Upper lobe of left lung (tissue), 6 donors: Measurements from ENCODE around the gene DGKQ. TPM values are rescaled to one million over a fixed set of nuclear protein-coding genes. Genes with fewer than 3 reads are reported as not detected.

Experiments used
- ATAC-seq, 2 donors: fragments of 200-7000 bp; cut with Tn5 transposase; one replicate each; pipeline ENCODE4 v1.9.1; 2022; ENCODE audit warnings: mild to moderate bottlenecking in 2 of 2, moderate library complexity in 2 of 2; ENCODE audit not compliant: low FRiP score in 2 of 2
- DNase-seq, 2 donors: peaks; one replicate each; pipeline ENCODE4 v3.0.0-alpha.2; 2019 to 2020
- H3K27ac ChIP-seq, 4 donors: fragments of 200-600 bp; sonication (generic); one replicate each; pipeline ENCODE4 v1.5.1; 2016 to 2019
- H3K27me3 ChIP-seq, 4 donors: fragments of 200-600 bp; sonication (generic); one replicate each; pipeline ENCODE4 v1.5.1; 2017 to 2019
- H3K36me3 ChIP-seq, 4 donors: fragments of 200-600 bp; sonication (generic); one replicate each; pipeline ENCODE4 v1.5.1; 2016 to 2019
- H3K4me1 ChIP-seq, 4 donors: fragments of 200-600 bp; sonication (generic); one replicate each; pipeline ENCODE4 v1.5.1; 2018 to 2019
- H3K4me3 ChIP-seq, 4 donors: fragments of 200-600 bp; sonication (generic); one replicate each; pipeline ENCODE4 v1.5.1; 2017 to 2019; ENCODE audit warnings: mild to moderate bottlenecking in 2 of 4, moderate library complexity in 1 of 4
- H3K9me3 ChIP-seq, 4 donors: fragments of 200-600 bp; sonication (generic); one replicate each; pipeline ENCODE4 v1.5.1; 2018 to 2019
- EP300 ChIP-seq, 4 donors: sonication (generic); formaldehyde crosslinking; IDR thresholded peaks; one replicate each; pipeline ENCODE4 v1.5.1; 2017; ENCODE audit warnings: antibody characterized with exemption in 4 of 4, control low read depth in 2 of 4
- POLR2A ChIP-seq, 4 donors: fragments of 450-650 bp; IDR thresholded peaks; one replicate each; pipeline ENCODE4 v1.5.1; 2016 to 2017; ENCODE audit warnings: antibody characterized with exemption in 4 of 4, mild to moderate bottlenecking in 2 of 4
- POLR2AphosphoS5 ChIP-seq, 2 donors: sonication (generic); formaldehyde crosslinking; IDR thresholded peaks; one replicate each; pipeline ENCODE4 v1.5.1; 2017; ENCODE audit warnings: antibody characterized with exemption in 2 of 2
- WGBS, 2 donors: methylation state at CpG; one replicate each; pipeline ENCODE4 v1.1.5; 2017 to 2018; 5-methylcytosine and 5-hydroxymethylcytosine counted together
- total RNA-seq, 6 donors: library from RNA; depleted of rRNA in 4 of 6; stranded (reverse); fragments of >200 nt in 4 of 6; gene quantifications; one replicate each; pipeline versions ENCODE4 v1.1.0 to v1.2.1, GENCODE V29; 2016 to 2021
- TF ChIP-seq, protein P1 (sequence below), 6 experiments: fragments of 450-650 bp in 4 of 6; fragments of 200-600 bp in 2 of 6; sonication (generic) in 2 of 6; IDR thresholded peaks; one replicate each; pipeline ENCODE4 v1.5.1; 2016 to 2019; ENCODE audit warnings: antibody characterized with exemption in 6 of 6
- donor health status: DM: no; HTN: no; CAD: no; lungs with moderate emphysema.
- donor health status: DM: no; HTN: yes; CAD: no; lungs with severe emphysema.

Gene DGKQ
- total RNA-seq, 6 donors from 2014 or later: 10.7 to 36.7 (median 17.5) TPM

- TF ChIP-seq EP300 (IDR thresholded peaks at IDR 0.05) (no peak), POLR2A (IDR thresholded peaks at IDR 0.05) (peak in 2 of 4 donors; percentile 30 to 68), POLR2AphosphoS5 (IDR thresholded peaks at IDR 0.05) (no peak)
- TF ChIP-seq, protein P1, sequence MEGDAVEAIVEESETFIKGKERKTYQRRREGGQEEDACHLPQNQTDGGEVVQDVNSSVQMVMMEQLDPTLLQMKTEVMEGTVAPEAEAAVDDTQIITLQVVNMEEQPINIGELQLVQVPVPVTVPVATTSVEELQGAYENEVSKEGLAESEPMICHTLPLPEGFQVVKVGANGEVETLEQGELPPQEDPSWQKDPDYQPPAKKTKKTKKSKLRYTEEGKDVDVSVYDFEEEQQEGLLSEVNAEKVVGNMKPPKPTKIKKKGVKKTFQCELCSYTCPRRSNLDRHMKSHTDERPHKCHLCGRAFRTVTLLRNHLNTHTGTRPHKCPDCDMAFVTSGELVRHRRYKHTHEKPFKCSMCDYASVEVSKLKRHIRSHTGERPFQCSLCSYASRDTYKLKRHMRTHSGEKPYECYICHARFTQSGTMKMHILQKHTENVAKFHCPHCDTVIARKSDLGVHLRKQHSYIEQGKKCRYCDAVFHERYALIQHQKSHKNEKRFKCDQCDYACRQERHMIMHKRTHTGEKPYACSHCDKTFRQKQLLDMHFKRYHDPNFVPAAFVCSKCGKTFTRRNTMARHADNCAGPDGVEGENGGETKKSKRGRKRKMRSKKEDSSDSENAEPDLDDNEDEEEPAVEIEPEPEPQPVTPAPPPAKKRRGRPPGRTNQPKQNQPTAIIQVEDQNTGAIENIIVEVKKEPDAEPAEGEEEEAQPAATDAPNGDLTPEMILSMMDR (IDR thresholded peaks at IDR 0.05): peak in 5 of 6 experiments; percentile 37 to 65 (median 55)
- WGBS, 2 donors: 5% methylated on average over 6 of the region's 69 CpGs; no CpG with 5 or more reads in 1 of the 2 donors
Measured at GRCh38 chr4:986879-987623, 13.7 kb upstream of the DGKQ start, which contains the start of gene IDUA. TSS of gene IDUA (plus strand) at chr4:987044. CDS start at chr4:987085, 41 bp downstream.

DNA sequence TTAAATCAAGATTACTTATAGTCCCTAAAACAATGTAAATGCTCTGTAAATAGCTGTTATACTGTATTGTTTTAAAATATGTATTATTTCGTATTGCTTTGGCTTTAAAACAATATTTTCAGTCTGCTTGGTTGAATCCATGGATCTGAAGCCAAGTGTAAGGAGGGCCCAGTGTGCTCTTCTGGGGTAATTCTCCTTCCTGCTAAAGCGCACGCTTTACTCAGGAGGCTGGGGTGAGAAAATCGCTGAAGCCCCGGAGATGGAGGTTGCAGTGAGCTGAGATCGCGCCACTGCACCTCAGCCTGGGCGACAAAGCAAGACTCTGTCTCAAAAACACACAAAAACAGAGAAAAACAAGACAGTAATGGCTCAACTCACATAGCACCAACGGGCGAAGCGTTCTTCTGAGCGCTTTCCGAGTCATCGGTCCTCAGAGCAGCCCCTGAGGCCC is 13.1 kb upstream of the DGKQ start:
- Histone ChIP-seq H3K4me3 (peak overlapping the region; percentile 63 to 94 (median 75)), H3K9me3 (no peaks in the 10 kb centered on the region), H3K4me1 (peaks cover 20 to 37% (median 29%) of the 10 kb centered on the region in 4 donors), H3K36me3 (peaks cover 0 to 18% (median 9%) of the 10 kb centered on the region in 4 donors), H3K27ac (peak overlapping the region; percentile 58 to 77 (median 70)), H3K27me3 (no peaks in the 10 kb centered on the region)
- TF ChIP-seq, protein P1 (IDR thresholded peaks at IDR 0.05): no peak
- TF ChIP-seq EP300 (IDR thresholded peaks at IDR 0.05) (no peak), POLR2AphosphoS5 (IDR thresholded peaks at IDR 0.05) (no peak), POLR2A (IDR thresholded peaks at IDR 0.05) (peak in 1 of 4 donors; percentile 21)
- 1 to 2% methylated on average over 11 to 14 of the region's 14 CpGs for WGBS, 2 donors
- ATAC-seq (peak in 1 of 2 donors; percentile 22), DNase-seq (no peak)

More at GRCh38 chr4:986879-987623, 13.7 kb upstream of the DGKQ start, which contains the start of gene IDUA:
- peak; percentile 80 to 94 for ATAC-seq
- peaks cover 20 to 37% (median 30%) of the 10 kb centered on the region in 4 donors for H3K4me1 ChIP-seq
- H3K9me3 ChIP-seq: no peaks in the 10 kb centered on the region
- DNase-seq: peak; percentile 87 to 98
- no peaks in the 10 kb centered on the region for H3K27me3 ChIP-seq
- H3K4me3 ChIP-seq: peak within 1 kb of the TSS; percentile 63 to 94 (median 75)
- peaks cover 0 to 18% (median 9%) of the 10 kb centered on the region in 4 donors for H3K36me3 ChIP-seq
- peak within 1 kb of the TSS; percentile 58 to 77 (median 70) for H3K27ac ChIP-seq

DNA sequence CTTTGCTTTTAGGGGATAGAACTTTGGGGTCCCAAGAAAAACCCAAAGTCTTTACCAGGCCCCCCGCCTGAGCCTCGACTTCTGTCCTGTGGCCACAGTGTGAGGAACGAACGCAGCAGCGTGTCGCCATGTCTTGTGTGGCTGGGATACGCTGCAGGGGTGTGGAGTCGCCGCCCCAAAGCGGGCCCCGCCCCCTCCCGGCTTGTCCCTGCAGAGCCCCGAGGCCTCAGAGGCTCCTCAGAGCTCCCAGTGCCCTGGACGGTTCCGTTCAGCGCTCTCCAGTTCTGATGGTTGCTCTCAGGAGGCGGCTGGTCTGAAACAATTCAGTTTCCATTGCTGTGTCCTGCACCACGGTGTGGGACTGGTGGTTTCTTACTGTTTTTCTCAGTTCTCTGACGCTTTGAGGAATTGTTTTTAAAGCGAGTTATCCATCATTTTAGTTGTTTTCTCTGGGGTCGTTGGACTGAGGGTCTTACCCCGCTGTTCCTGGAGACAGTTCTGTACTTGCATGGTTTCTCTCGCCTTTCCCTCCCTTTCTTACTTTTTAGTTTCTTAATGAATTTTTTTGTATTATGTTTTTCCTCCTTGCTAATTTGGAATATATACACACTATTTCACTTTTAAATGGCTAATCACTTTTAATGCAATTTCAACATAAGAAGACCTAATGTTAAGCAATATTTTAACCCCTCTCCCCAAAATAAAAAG is 11.9 kb upstream of the DGKQ start:
- TF ChIP-seq, protein P1 (IDR thresholded peaks at IDR 0.05): no peak
- peak in 1 of 4 donors; percentile 51 for TF ChIP-seq POLR2A (IDR thresholded peaks at IDR 0.05)
- Histone ChIP-seq H3K27me3 (no peaks in the 10 kb centered on the region), H3K4me1 (peaks cover 20 to 37% (median 29%) of the 10 kb centered on the region in 4 donors), H3K4me3 (peak overlapping the region in 3 of 4 donors; percentile 24 to 39 (median 37)), H3K9me3 (no peaks in the 10 kb centered on the region), H3K27ac (no peak overlapping the region), H3K36me3 (peaks cover 0 to 11% (median 5%) of the 10 kb centered on the region in 4 donors)
- 56 to 59% methylated on average over 17 to 18 of the region's 23 CpGs for WGBS, 2 donors
- peak; percentile 76 to 87 for ATAC-seq
- peak; percentile 89 to 96 for DNase-seq

- Histone ChIP-seq H3K27me3 (no peaks in the 10 kb centered on the region), H3K4me1 (peaks cover 23 to 40% (median 31%) of the 10 kb centered on the region in 4 donors), H3K27ac (no peak overlapping the region), H3K4me3 (peak overlapping the region in 3 of 4 donors; percentile 24 to 39 (median 37)), H3K36me3 (peaks cover 0 to 3% (median under 1%) of the 10 kb centered on the region in 4 donors), H3K9me3 (no peaks in the 10 kb centered on the region)
- TF ChIP-seq, protein P1 (IDR thresholded peaks at IDR 0.05): no peak
- no peak for TF ChIP-seq EP300 (IDR thresholded peaks at IDR 0.05)
- no peak for TF ChIP-seq POLR2A (IDR thresholded peaks at IDR 0.05)
- no peak for TF ChIP-seq POLR2AphosphoS5 (IDR thresholded peaks at IDR 0.05)
- WGBS, 2 donors: 80 to 82% methylated on average over 15 of the region's 15 CpGs
- ATAC-seq (no peak), DNase-seq (no peak)
Measured at GRCh38 chr4:984336-985054, 11.1 kb upstream of the DGKQ start.
